ENCODE data around the gene SCT.

DNA sequence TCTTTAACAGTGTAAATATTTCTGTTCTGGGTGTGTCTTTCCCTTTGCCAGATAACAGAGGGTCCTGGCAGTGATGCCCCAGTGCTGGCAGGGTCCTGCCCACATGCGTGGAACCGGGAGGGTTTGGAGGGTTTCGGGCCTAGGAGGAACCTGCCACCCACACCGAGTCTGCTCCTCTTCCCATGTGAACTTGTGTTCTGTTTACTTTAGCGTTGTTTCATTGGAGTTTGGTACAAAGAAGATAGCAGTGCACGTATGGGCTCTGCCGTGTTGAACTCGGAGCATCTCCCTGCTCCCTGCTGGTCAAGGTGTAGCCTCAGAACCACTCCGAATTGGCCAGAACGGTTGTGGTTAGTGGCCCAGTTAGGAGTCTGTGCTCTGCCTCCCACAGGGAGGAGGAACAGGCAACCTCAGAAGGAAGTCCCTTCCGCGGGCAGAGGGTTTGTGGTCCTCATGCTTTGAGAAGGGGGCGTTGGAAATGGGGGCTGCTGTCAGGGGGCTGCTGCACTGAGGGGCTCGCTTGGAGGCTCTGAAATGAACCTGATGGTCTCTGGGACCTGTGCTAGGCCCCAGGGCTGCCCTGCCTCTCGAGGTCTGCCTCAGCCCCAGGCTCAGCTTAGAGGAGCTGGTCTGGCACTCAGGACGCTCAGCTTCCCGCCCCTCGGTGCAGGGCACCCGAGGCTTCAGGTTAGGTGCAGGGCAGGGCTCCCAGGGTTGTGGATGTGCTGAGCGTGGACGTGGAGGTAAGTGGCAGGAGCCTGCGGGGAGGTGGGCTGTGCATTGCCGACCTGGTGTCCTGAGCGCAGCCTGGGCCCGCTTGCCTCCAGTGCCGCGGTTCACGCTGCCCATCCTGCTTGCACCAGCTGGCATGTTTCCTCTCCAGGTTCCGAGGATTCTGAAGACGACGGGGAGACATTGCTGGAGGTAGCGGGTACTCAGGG, 40.3 kb downstream of the SCT start:
- no peak for TF ChIP-seq POLR2A (IDR thresholded peaks at IDR 0.05)
- TF ChIP-seq, protein P1, sequence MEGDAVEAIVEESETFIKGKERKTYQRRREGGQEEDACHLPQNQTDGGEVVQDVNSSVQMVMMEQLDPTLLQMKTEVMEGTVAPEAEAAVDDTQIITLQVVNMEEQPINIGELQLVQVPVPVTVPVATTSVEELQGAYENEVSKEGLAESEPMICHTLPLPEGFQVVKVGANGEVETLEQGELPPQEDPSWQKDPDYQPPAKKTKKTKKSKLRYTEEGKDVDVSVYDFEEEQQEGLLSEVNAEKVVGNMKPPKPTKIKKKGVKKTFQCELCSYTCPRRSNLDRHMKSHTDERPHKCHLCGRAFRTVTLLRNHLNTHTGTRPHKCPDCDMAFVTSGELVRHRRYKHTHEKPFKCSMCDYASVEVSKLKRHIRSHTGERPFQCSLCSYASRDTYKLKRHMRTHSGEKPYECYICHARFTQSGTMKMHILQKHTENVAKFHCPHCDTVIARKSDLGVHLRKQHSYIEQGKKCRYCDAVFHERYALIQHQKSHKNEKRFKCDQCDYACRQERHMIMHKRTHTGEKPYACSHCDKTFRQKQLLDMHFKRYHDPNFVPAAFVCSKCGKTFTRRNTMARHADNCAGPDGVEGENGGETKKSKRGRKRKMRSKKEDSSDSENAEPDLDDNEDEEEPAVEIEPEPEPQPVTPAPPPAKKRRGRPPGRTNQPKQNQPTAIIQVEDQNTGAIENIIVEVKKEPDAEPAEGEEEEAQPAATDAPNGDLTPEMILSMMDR (IDR thresholded peaks at IDR 0.05) = no peak

Data from body of pancreas (tissue), 4 donors.